ENCODE measurements around the gene ADCY1.

The ADCY1 gene

DNA sequence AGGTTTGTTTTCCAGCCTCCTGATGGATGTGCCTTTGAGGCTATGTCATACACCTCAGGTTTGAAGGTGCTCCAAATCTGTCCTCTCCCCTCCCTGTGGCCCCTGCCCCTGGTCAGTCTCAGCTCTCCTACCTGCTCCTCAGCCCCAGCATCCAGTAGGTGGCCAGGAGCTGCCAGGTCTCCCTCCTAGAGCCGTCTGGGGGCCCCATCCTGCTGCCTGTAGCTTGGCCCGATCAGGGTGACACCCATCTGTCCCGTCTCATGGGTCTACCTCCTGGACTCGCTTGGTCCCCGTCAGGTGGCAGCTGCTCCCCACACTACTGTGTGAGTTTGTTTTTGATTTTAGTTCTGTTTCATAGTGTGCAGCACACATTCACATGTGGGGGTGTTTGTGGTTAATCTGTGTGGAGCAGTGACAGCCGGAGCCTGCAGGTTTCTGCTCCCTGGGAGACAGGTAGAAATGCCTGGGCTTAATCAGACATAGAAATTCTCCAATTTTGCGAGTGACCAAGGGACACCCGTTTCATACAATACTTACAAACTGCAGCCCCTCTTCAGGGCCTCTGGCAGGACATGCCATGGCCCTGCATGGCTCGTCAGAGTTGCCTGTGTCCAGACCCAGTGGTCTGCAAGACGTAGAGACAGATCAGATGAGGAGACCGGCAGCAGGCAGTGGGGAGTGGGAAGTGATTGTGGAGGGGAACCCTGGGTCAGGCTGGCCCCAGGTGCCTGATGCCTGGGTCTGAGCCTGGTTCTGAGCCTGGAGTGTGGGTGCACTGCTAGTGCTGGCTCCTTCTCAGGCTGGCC is 17.1 kb downstream of the ADCY1 start:
- no peak overlapping the region for H3K4me3 ChIP-seq (ENCODE audit: low read length)

DNA sequence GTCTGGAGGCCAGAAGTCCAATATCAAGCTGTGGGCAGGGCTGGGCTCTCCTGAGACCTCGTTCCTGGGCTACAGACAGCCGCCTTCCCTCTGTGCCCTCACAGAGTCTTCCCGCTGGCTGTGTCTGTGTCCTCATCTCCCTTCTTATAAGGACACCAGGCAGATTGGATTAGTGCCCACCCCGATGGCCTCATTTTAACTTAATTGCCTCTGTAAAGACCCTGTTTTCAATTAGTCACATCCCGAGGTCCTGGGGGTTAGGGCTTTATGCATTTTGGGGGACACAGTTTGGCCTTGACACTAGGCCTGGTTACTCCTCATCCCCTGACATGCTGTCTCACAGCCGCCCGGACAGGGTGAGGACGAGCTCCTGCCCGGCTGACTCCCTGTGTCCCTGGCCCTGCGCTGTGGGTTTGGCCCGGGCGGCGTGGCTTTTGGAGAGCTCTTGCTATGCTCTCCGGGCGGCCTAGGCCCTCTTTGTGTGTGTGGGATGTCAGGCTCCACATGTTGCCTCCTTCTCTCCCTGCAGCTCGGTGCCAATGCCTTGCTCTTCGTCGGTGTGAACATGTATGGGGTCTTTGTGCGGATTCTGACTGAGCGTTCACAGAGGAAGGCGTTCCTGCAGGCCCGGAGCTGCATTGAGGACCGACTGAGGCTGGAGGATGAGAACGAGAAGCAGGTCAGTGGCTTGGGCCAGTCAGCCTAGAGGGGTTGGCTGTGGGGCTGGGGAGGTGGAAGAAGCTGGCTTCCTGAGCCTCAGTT is 18.2 kb downstream of the ADCY1 start:
- no peak overlapping the region for H3K4me3 ChIP-seq (ENCODE audit: low read length)
- no peak for DNase-seq (ENCODE audit: low read depth, low spot score)

More for the DNA sequence above, 17.1 kb downstream of the ADCY1 start:
- DNase-seq (ENCODE audit: low read depth, low spot score) = no peak

DNA sequence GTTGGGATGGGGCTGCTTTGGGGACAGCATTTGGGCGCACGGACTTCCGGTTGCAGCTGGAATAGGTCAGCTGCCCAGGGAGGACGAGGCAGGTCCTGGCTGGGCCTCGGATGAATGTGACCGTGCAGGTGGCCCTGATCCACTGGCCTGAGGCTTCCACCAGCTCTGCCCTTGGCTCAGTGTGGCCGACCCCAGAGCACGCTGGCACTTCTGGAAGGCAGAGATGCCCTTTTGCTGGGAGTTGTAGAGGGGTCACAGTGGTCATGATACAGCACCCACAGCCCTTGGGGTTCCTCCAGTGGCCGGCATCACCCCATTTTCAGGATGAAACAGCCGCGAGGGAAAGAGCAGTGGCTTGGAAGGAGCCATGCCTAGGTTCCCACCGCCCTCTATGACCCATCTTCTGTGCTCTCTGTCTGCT is 19.0 kb downstream of the ADCY1 start:
- H3K4me3 ChIP-seq (ENCODE audit: low read length) = no peak overlapping the region
- DNase-seq (ENCODE audit: low read depth, low spot score) = no peak

DNA sequence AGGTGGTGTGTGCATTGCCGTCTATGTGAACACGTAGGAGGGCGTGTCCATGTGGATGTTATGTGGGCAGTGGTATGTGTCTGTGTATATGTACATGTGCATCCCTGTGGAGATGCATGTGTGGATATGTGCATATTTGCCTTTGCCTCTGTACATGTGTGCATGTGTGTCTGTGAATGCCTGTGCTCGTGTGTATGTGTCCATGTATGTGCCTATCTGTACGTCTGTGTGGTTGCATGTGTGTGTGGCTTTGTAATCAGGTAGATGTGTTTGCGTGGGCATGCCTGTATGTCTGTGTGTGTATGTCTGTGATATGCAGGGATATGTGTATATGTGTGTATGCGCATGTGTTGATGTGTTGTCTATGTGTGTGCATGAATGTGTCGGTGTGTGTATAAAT is 19.7 kb downstream of the ADCY1 start:
- no peak for DNase-seq (ENCODE audit: low read depth, low spot score)
- H3K4me3 ChIP-seq (ENCODE audit: low read length) = no peak overlapping the region

DNA sequence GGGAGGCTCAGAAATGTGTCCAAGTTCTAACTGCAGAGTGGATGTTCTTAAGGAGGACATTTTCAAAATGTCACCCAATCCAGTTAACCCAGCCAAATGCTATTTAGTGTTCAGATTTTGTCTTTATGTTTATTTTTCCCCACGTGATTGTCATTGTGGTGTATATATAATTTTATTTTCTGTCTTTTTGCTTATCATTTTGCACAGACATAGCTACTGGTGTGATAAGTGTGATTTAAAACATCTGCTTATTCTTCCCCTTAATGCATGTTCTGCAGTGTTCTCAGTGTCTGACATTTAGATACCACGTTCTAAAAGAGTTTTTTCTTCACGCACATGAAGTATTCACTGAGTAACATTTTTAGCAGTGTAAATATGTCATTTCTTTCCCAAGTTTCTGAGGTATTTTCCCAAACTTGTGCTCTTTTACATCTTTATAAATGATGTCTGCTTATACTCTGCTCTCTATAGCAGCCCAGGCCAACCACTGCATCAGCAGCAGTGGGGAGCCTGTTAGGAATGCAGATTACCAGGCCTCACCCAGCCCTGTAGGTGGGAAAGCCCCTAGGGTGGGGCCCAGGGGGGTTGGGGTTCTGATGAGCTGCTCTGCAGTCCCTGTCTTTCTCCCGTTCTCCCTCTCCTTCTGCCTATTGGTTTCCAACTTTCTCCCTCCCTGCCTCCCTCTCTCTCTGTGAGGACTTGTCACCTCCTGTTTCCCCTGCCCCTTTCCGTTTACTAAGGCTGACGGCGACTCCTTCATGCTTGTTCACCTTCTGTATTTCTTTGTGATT is 20.8 kb downstream of the ADCY1 start:
- DNase-seq (ENCODE audit: low read depth, low spot score) = no peak
- no peak overlapping the region for H3K4me3 ChIP-seq (ENCODE audit: low read length)

DNA sequence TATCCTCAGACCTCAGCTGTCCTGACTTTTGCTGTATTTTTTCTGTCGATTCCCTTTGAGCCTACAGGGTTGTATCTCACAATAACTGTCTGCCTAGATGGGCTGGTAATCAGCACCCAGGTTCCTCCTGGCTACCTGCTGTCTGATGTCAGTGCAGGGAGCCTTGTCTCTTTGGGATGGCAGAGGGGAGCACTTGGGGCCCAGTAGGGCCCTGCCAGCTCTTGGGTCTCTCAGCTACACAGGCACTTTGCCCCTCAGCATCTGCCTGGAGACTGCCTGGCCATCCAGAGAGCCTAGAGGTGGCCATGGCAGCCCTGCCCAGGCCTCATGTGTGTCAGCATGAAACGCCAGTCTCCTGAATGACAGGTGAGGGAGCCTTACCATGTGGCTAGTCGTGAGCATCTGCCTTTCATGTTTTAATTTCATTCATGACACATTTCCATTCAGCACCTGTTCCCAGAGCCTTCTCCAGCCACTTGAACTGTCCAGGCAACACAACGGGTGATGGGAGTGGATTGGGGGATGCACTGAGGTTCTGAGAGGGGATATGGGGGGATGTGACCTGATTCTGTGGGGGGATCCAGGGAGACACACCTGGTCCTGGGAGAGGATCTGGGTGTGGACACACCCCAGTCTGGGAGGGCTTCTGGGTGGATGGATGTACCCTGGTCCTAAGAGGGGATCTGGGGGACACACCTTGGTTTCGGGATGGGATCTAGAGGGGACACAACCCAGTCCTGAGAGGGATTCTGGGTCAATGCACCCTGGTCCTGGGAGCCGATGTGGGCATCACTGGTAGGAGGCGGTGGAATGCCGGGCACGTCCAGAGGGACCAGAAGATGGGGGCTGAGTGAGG is 21.9 kb downstream of the ADCY1 start:
- H3K4me3 ChIP-seq (ENCODE audit: low read length) = no peak overlapping the region
- no peak for DNase-seq (ENCODE audit: low read depth, low spot score)

DNA sequence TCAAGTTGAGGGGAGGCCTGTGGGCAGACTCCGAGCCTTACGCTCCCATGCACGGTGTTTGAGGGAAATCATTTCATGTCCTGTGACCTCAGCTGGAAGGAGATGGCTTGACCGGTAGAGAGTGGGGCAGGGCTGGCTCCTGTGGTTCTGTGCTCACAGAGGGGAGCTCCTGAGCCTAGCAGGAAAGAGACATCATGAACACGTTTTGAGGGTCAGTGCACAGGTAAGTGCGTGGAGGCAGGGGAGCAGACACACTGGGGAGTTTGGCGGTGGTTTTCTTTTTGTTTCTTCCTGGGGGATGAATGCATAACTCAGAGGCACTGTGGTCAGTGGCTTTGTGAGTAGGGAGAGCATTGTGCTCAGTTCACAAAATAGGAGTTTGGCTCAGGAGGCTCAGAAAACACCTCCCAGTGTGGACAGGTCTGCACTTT is 22.5 kb downstream of the ADCY1 start:
- H3K4me3 ChIP-seq (ENCODE audit: low read length) = no peak overlapping the region
- DNase-seq (ENCODE audit: low read depth, low spot score) = no peak

DNA sequence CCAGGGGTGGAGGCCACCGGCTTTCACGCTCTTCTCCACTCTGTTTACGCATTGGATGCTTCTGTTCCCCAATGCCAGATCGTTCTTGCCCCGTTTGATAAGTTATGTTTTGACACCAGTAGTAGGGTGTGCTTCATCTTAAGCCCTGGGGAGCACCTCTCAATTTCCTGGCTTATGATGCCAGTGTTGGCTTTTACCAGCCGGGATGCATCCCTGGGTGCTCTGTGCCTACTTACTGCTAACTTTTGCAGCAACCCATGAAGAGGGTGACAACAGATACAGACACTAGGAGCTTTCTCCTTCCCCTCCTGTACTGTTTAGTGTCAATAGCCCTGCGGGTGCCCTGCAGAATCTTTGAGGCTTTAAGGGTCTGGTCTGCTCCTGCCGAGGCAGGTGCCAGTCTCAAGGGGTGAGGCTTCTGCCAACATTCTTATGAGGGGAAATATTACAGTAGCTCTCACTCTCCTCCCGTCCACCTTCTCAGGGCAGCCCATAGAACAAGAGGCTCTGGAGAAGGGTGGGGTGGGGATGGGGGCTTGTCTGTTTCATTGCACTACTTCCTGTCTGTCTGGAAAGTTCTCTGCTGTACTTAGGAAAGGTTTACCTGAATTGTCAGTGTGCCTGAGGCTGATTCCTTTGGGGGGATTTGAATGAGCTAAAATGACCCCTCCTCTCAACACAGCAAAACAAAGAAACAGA is 23.3 kb downstream of the ADCY1 start:
- no peak for DNase-seq (ENCODE audit: low read depth, low spot score)
- no peak overlapping the region for H3K4me3 ChIP-seq (ENCODE audit: low read length)

DNA sequence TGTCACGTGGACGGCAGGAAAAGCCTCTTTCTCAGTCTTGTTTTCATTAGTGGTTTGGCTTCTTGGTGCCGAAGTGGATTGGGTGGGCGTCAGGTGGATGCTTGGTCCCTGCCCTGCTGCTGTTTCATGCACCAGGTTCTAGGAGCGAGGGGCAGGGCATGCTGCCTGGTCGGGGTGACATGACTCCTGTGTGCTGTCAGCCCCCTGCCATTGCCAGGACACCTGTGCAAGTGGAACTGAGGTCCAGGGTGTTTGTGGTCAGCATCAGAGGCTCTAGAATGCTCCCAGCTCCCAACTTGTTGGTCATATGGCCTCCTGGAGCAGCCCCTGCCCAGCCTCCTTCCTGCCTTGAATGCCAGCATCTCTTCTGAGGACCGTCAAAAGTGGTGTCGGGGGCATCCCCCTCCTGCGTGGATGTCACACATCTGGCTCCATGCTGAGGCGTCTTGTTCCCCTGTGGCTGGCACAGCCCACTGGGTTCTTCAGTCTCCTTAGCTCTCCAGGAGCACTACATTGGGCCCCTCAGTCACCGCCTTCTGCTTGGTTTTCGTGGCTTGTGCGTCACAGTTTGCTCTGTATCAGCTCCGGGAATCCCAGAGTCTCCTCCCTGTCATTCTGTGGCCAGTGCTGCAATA is 24.8 kb downstream of the ADCY1 start:
- no peak overlapping the region for H3K4me3 ChIP-seq (ENCODE audit: low read length)
- DNase-seq (ENCODE audit: low read depth, low spot score) = no peak

DNA sequence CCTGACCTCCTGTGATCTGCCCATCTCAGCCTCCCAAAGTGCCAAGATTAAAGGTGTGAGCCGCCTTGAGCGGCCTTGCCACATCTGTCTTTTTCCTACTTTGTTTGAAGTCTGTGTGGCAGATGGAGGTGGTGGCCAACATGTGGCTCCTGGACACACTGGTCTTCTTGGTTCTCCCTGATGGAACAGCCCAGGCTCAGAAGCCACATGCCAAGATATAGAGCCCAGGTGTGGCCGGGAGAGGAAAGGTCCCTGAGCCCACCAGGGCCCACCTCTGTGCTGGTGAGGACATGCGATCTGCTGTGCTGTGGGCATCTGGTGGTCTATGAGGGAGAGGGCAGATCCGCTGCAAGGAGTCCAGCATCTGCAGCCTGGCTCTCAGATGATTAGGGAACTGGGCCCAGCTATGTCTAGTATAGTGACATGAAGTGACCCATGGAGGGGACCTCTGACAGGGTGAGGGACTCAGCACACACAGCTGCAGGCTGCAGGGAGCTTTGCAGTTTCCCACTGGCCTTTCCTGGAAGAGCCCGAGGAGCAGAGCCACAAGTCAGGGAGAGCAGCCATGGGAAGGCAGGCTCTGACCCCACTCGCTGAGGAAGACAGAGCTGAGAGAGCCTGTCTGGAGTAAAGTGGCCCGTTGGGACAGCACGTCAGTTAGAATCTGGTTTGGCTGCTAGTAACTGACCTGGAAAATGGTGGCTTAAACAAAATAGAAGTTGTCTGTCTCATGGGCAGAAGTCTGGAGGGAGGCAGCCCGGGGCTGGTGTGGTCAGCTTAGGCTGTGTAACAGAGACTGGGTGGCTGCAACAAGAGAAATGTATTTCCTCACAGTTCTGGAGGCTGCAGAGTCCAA is 25.9 kb downstream of the ADCY1 start:
- DNase-seq (ENCODE audit: low read depth, low spot score) = no peak

DNA sequence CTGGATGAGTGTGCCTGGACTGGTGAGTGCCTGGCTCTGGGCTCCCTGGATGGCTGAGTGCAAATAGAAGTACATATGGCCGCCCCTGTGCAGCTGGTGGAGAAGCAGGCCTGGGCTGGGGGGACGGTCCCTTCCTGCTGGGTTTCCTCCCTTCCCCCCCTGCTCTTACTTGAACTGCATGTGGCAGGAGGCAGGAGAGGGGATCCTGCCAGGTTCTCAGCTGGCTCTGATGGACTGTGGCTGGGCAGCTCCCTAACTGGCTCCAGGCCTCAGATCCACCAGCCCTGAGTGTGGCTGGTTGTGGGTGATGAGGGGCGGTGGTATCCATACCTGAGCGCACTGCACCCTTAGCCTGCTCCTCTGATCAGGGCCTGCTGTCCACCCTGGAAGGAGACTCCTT is 26.9 kb downstream of the ADCY1 start:
- DNase-seq (ENCODE audit: low read depth, low spot score) = no peak
- no peak overlapping the region for H3K4me3 ChIP-seq (ENCODE audit: low read length)

More for the DNA sequence above, 25.9 kb downstream of the ADCY1 start:
- no peak overlapping the region for H3K4me3 ChIP-seq (ENCODE audit: low read length)

DNA sequence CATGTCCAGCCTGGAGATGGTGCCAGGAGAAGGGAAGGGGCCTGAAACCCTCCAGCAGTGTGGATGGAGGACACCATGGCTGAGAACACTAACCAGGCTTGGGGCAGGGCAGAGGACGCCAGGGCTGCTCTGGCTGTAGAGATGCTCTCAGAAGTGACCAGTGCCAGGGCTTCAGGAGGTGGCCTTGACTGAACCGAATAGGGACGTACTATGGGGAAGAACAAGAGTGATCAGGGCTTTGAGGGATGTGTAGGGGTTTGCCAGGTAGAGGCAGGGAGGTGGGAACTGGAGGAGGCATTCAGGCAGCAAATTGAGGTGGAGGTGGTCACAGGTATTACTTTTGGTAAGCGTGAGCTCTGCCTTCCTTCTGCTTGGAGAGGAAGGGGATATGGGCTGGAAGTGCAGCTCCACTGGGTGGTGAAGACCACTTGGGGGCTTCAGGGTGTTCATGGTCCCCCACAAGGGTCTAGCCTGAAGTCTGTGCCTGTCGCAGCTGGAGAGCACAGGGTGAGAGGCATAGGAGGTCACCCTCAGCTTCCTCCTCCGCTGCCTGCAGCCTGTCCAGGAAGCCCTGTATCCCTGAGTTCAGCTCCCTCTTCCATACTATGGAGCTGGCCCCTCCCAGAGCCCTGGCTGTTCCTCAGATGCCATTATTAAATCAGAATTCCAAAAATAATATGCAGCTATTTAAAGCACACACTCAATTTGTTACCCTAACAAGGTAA is 27.8 kb downstream of the ADCY1 start:
- DNase-seq (ENCODE audit: low read depth, low spot score) = no peak

DNA sequence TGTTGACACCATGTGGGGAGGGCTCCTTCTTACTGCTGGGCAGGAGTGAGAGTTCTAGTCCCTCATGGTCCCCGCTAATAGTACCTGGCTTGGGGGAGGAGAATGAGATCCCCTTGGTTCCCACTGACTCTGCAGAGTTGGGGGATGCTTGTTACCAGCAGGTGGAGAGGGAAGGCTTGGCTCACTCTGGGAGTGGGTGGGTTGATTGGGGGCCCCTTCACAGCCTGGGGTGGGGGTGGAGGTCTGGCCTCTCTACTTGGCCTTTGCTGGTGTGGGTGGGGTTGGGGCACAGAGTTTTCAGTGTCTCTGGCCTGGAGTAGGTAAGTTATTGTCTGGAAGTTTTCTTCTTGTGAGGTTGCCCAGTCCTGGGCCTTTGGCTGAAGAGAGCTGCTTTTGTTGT is 31.9 kb downstream of the ADCY1 start:
- H3K4me3 ChIP-seq (ENCODE audit: low read length) = no peak overlapping the region
- DNase-seq (ENCODE audit: low read depth, low spot score) = no peak

More for the DNA sequence above, 27.8 kb downstream of the ADCY1 start:
- no peak overlapping the region for H3K4me3 ChIP-seq (ENCODE audit: low read length)

DNA sequence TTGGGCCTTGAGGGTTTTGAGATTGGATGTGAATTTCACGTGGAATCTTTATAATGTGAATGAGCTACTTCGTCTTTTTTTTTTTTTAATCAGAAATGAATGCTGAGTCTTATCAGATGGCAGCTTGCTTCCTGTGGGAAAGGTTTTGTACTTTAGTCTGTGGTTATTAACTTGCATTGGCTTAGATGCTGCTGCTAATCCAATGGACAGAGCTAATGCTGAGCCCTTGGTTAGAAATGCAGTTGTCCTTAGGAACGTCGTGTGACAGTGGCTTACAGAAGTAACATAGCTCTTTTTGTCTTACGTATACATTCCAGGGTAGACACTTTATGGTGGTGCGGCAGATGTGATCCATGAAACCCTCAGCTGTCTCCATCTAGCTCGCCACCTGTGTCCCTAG is 32.8 kb downstream of the ADCY1 start:
- DNase-seq (ENCODE audit: low read depth, low spot score) = no peak

DNA sequence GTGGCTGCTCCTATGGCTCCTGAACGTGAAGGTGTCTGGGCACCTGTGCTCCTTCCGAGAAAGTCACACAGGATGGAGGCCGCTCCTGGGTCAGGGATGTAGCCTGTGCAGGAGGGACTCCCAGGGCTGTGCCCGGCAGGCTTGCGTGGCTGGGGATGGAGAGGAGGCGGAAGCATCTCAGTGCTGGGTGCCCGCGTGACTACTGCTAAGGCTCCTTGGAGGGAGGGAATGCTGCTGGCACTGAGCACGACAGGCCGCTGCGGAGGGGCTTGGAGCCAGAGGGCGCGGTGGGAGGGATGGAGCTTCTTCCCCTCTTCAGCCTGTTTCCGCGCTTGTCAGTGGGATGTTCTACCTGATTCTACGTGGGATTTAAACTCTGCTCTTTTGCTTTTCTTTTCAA is 35.0 kb downstream of the ADCY1 start:
- DNase-seq (ENCODE audit: low read depth, low spot score) = no peak
- H3K4me3 ChIP-seq (ENCODE audit: low read length) = no peak overlapping the region

More for the DNA sequence above, 32.8 kb downstream of the ADCY1 start:
- H3K4me3 ChIP-seq (ENCODE audit: low read length) = no peak overlapping the region

DNA sequence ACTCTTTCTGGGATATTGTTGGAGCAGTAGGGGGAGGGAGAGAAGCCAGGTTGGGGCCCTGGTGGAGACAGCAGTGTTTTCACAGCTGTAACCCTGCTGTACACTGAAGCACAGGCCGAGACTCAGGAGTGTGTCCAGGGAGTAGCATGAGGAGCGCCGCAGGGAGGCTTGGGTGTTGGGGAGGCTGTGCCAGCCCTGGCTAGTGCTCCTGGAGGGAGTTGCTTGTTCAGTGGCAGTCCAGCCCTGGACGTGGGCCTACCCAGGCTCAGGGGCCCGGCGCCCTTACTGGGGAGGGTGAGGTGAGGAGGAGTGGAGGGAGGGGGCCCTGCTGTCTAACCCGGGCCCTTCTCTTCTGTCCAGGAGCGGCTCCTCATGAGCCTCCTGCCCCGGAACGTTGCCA is 35.9 kb downstream of the ADCY1 start:
- H3K4me3 ChIP-seq (ENCODE audit: low read length) = no peak overlapping the region

More for the DNA sequence above, 35.9 kb downstream of the ADCY1 start:
- DNase-seq (ENCODE audit: low read depth, low spot score) = no peak
